DOHH2 (cell line): ENCODE measurements around the gene BRCA1.

Experiments used
- EZH2phosphoT487 ChIP-seq: fragments of 200-600 bp; sonication (generic); IDR thresholded peaks from 2 replicates; pipeline ENCODE4 v1.6.1; 2017; ENCODE audit warnings: borderline replicate concordance, mild to moderate bottlenecking, antibody characterized with exemption, low read length, moderate library complexity, mixed read lengths
- TF ChIP-seq, protein P1 (sequence below): fragments of 200-600 bp; sonication (generic); IDR thresholded peaks from one replicate; pipeline ENCODE4 v1.5.1; 2014; ENCODE audit warnings: antibody characterized with exemption, mild to moderate bottlenecking, low read depth, low read length; ENCODE audit not compliant: poor library complexity, severe bottlenecking

- TF ChIP-seq, protein P1, sequence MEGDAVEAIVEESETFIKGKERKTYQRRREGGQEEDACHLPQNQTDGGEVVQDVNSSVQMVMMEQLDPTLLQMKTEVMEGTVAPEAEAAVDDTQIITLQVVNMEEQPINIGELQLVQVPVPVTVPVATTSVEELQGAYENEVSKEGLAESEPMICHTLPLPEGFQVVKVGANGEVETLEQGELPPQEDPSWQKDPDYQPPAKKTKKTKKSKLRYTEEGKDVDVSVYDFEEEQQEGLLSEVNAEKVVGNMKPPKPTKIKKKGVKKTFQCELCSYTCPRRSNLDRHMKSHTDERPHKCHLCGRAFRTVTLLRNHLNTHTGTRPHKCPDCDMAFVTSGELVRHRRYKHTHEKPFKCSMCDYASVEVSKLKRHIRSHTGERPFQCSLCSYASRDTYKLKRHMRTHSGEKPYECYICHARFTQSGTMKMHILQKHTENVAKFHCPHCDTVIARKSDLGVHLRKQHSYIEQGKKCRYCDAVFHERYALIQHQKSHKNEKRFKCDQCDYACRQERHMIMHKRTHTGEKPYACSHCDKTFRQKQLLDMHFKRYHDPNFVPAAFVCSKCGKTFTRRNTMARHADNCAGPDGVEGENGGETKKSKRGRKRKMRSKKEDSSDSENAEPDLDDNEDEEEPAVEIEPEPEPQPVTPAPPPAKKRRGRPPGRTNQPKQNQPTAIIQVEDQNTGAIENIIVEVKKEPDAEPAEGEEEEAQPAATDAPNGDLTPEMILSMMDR = no peak
- TF ChIP-seq EZH2phosphoT487 = no peak
Observed at GRCh38 chr17:43143201-43143600, 18.0 kb upstream of the BRCA1 start.
